Heart right ventricle (tissue), 16 donors: ENCODE data around the gene HES5. TPM values are rescaled to one million over a fixed set of nuclear protein-coding genes. Genes with fewer than 3 reads are reported as not detected.
"Not testable (repeated sequence)": the region's sequence is repeated elsewhere in the genome, so short reads cannot be mapped to it uniquely, and the experiment has no call there.

ENCODE experiments used
- ATAC-seq, 8 donors: fragments of 200-7000 bp; cut with Tn5 transposase; one replicate each; pipeline ENCODE4 v1.9.1; 2020; ENCODE audit warnings: mild to moderate bottlenecking in 8 of 8, moderate library complexity in 8 of 8, moderate number of reproducible peaks in 1 of 8
- DNase-seq, 2 donors: peaks; one replicate each; pipeline ENCODE4 v3.0.0-alpha.2; 2020
- H3K27ac ChIP-seq, 10 donors: fragments of 200-600 bp; sonication (generic) in 2 of 10; one replicate each; pipeline versions ENCODE4 v1.5.0 to v1.8.0; 2020 to 2022; ENCODE audit warnings: mild to moderate bottlenecking in 3 of 10
- H3K27me3 ChIP-seq, 7 donors: fragments of 200-600 bp; one replicate each; pipeline ENCODE4 v1.8.0; 2021 to 2022; ENCODE audit warnings: mild to moderate bottlenecking in 2 of 7
- H3K36me3 ChIP-seq, 9 donors: fragments of 200-600 bp; sonication (generic) in 1 of 9; one replicate each; pipeline versions ENCODE4 v1.5.0 to v1.8.0; 2020 to 2022; ENCODE audit warnings: mild to moderate bottlenecking in 2 of 9
- H3K4me1 ChIP-seq, 9 donors: fragments of 200-600 bp; sonication (generic) in 1 of 9; one replicate each; pipeline versions ENCODE4 v1.5.0 to v1.8.0; 2020 to 2022; ENCODE audit warnings: mild to moderate bottlenecking in 4 of 9
- H3K4me3 ChIP-seq, 10 donors: fragments of 200-600 bp; sonication (generic) in 2 of 10; one replicate each; pipeline versions ENCODE4 v1.5.0 to v1.8.0; 2020 to 2022; ENCODE audit warnings: mild to moderate bottlenecking in 7 of 10, moderate library complexity in 2 of 10
- H3K9me3 ChIP-seq, 11 donors: fragments of 200-600 bp in 10 of 11; sonication (generic) in 2 of 11; one replicate each; pipeline versions ENCODE4 v1.5.0 to v1.8.0; 2013 to 2022; ENCODE audit warnings: mild to moderate bottlenecking in 2 of 11, control low read depth in 1 of 11, moderate library complexity in 1 of 11
- WGBS, 2 donors: extraction: QIAGEN DNeasy Blood & Tissue Kit; methylation state at CpG; one replicate each; pipeline ENCODE4 v1.1.7; 2013; ENCODE audit warnings: inconsistent platforms in 1 of 2; 5-methylcytosine and 5-hydroxymethylcytosine counted together
- intact Hi-C, 10 donors: fragments of 100-400 bp; cut with DNase I; formaldehyde crosslinking; loops; one replicate each; pipeline versions ENCODE4 v1.11.1 to v1.14.2; 2022
- polyA plus RNA-seq, 2 donors: library from polyadenylated mRNA; stranded (reverse); fragments of 200-250 nt; gene quantifications; one replicate each; pipeline ENCODE4 v1.2.3, GENCODE V29; 2013
- total RNA-seq, 10 donors: library from RNA; stranded (reverse); fragmentation: NEBNext Ultra II Directional in 3 of 10; extraction: Animal tissue kit (Norgen Biotek cat#: 25700) in 3 of 10; gene quantifications; one replicate each; pipeline versions ENCODE4 v1.2.1 to v1.2.4, GENCODE V29; 2021 to 2023
- TF ChIP-seq, protein P1 (sequence below), 9 donors: fragments of 200-600 bp; sonication (generic) in 2 of 9; IDR thresholded peaks; one replicate each; pipeline versions ENCODE4 v1.5.0 to v1.8.0; 2021 to 2022; ENCODE audit warnings: antibody characterized with exemption in 9 of 9, mild to moderate bottlenecking in 5 of 9, moderate library complexity in 1 of 9
- donor health status: Arrhythmogenic right ventricular cardiomyopathy.
- donor health status: ischemic (EF 13 %, LVEDD 7.1; RV severe dilation, severe dysfunction).
- donor health status: healthy with polysubstance abuse.
- donor health status: DM: no; HTN: yes; CAD: no.
- donor health status: DM: no; HTN: no; CAD: no.
- donor health status: ischemic (EF 25% LVEDD 6.9; RV normal size, moderate dysfunction).
- donor health status: ischemic (EF 25% LVEDD 5.7; RV mildly dilated, moderate dysfunction).
- donor health status: healthy.
- donor health status: DM: yes; HTN: yes; CAD: no.
- donor health status: Ischemic cardiomyopathy.
- donor health status: ischemic (EF 35%, LVEDD 5.7; RV mildly dilated, moderate dysfunction).
- donor health status: nonischemic (EF 11% LVEDD 7.7; RV severe dilation, severe dysfunction).
- donor health status: DM: yes; HTN: yes; CAD: no.
- donor health status: PGD.
- donor health status: ischemic (EF 29% LVEDD 5.4; RV normal size, mild dysfunction).
- donor health status: nonischemic (EF 23%, LVEDD 6.1; RV moderate dilation, normal function).

HES5 gene
- total and polyA plus RNA-seq, 12 donors = 0.51 to 3.1 (median 1.2) TPM; not detected in 1

DNA sequence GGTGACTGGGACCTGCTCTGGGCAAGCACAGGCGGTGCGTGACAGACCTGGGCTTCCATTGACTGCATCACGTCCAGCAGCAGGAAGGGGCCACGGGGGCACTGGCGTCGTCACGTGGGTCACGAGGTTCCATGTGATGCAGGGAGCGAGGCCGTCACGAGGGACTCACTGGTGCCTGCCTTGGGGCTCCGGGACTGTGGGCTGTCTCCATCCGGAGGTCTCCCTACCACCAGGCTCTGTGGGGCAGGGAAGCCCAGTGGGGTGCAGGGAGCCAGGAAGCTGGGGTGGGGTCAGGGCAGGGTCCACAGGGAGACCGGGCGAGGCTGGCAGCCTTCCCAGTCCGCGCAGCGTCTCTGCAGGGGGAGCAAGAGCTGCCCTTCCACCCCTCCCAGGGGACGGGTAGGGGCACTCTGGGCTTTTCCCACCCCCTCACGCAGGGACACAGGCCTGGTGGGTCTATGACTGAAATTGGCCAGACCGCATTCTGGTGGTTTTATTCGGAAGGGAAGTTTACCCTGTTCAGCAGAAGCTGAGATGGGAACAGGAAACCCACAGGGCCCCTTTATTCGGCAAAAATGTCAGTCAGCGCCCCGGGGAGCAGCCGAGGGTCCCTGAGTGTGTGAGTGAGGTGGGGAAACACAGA, 25.7 kb upstream of the HES5 start:
- DNase-seq (peak; percentile 78 to 82), ATAC-seq (peak; percentile 52 to 72 (median 60))
- TF ChIP-seq, protein P1, sequence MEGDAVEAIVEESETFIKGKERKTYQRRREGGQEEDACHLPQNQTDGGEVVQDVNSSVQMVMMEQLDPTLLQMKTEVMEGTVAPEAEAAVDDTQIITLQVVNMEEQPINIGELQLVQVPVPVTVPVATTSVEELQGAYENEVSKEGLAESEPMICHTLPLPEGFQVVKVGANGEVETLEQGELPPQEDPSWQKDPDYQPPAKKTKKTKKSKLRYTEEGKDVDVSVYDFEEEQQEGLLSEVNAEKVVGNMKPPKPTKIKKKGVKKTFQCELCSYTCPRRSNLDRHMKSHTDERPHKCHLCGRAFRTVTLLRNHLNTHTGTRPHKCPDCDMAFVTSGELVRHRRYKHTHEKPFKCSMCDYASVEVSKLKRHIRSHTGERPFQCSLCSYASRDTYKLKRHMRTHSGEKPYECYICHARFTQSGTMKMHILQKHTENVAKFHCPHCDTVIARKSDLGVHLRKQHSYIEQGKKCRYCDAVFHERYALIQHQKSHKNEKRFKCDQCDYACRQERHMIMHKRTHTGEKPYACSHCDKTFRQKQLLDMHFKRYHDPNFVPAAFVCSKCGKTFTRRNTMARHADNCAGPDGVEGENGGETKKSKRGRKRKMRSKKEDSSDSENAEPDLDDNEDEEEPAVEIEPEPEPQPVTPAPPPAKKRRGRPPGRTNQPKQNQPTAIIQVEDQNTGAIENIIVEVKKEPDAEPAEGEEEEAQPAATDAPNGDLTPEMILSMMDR (IDR thresholded peaks at IDR 0.05) = no peak
- H3K9me3 ChIP-seq = no peaks in the 10 kb centered on the region
- H3K27ac ChIP-seq = peak overlapping the region; percentile 88 to 95 (median 92)
- intact Hi-C loops = no loop called here
- H3K27me3 ChIP-seq = peaks cover 0 to 3% (median 0%) of the 10 kb centered on the region in 7 donors
- 19 to 23% methylated on average over 26 of the region's 26 CpGs for WGBS, 2 donors
- peak overlapping the region; percentile 45 to 81 (median 68) for H3K4me3 ChIP-seq
- peaks cover 0 to 32% (median 0%) of the 10 kb centered on the region in 9 donors for H3K36me3 ChIP-seq
- H3K4me1 ChIP-seq = peaks cover 8 to 45% (median 32%) of the 10 kb centered on the region in 9 donors

DNA sequence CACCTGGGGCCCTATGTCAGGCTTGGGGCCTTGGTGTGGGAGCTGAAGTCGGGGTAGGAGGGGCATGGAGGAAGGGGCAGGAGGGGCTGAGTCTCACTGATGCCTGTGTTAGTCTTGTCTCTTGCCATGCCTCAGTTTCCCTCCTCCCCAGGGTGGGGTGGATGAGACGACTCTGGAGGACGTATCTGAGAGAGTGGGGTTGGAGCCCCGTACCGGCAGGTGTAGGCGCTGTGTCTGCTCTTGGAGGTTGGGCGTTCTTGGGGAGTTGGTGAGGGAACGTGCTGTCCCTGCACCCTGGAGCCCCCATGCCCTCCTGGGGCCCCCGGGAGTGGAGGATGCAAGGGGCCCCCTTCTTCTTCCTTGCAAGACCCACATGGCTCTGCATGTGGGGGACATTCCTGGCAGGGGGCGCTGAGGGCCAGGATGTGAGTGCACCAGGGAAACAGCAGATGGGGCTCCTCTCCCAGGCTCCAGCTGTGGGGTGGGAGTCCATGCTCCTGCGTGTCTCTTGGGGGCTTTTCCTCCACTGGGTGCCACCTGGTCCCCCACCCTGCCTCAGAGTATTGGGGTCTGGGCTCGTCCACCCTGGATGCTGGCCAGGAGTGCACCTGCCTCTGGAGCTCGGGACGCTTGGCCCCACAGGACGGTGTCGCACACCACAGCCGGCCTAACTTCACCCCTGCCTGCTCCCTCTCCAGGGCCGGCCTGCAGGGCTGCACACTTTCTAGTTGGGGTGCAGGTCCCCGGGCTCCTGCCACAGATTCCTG, 24.7 kb upstream of the HES5 start:
- intact Hi-C loops = no loop called here
- DNase-seq = peak in 1 of 2 donors; percentile 55

DNA sequence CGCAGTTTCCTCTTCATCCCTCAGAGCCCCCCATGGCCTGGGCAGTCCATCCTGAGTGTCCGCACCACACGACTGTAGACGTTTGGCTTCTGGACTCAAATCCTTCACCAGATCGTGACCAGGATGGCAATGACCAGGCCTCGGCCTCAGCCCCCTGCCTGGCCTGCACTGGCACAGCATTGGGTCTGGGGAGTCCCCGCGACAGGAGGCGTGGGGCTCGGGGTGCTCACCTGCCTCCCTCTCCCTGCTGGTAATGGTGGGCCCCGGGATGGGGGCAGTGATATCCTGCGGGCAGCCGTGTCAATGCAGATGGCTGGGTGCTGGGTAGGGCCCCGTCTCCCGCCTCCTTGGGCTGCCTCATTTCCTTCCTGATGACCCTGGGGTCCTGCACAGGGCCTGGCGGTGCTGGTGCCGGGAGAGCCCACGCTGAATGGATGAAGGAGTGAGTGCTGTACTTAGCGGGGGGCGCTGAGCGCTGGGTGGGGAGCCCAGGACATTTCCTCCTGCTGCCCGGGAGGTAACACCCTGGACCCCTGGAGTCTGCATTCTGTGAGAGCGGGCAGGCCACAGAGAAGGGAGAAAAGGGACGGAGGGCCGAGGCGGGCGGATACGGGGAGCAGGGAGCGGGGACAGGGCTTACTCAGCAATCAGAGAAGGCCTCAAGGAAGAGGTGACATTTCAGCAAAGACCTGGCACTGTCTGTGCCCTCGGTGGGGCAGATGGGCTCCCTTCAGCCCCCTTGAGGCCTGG, 24.0 kb upstream of the HES5 start:
- no peaks in the 10 kb centered on the region for H3K9me3 ChIP-seq
- H3K4me3 ChIP-seq = no peak overlapping the region
- H3K27me3 ChIP-seq = peaks cover 0 to 3% (median 0%) of the 10 kb centered on the region in 7 donors
- 76 to 79% methylated on average over 23 to 30 of the region's 30 CpGs for WGBS, 2 donors
- DNase-seq (no peak), ATAC-seq (no peak)
- peaks cover 0 to 15% (median 0%) of the 10 kb centered on the region in 9 donors for H3K36me3 ChIP-seq
- peaks cover 11 to 55% (median 41%) of the 10 kb centered on the region in 9 donors for H3K4me1 ChIP-seq
- TF ChIP-seq, protein P1 (IDR thresholded peaks at IDR 0.05) = no peak
- peak overlapping the region in 1 of 10 donors; percentile 9 for H3K27ac ChIP-seq
- intact Hi-C loops = no loop called here

More for the DNA sequence above, 24.7 kb upstream of the HES5 start:
- H3K9me3 ChIP-seq = no peaks in the 10 kb centered on the region
- H3K4me3 ChIP-seq = peak overlapping the region in 6 of 10 donors; percentile 45 to 81 (median 68)
- H3K27me3 ChIP-seq = peaks cover 0 to 3% (median 0%) of the 10 kb centered on the region in 7 donors
- ATAC-seq = peak in 2 of 8 donors; percentile 8 to 12
- H3K36me3 ChIP-seq = peaks cover 0 to 23% (median 0%) of the 10 kb centered on the region in 9 donors
- H3K27ac ChIP-seq = peak overlapping the region in 9 of 10 donors; percentile 91 to 95 (median 93)
- TF ChIP-seq, protein P1 (IDR thresholded peaks at IDR 0.05) = peak in 8 of 9 donors; percentile 17 to 62 (median 54)
- H3K4me1 ChIP-seq = peaks cover 8 to 47% (median 34%) of the 10 kb centered on the region in 9 donors
- 52 to 63% methylated on average over 19 of the region's 19 CpGs for WGBS, 2 donors

DNA sequence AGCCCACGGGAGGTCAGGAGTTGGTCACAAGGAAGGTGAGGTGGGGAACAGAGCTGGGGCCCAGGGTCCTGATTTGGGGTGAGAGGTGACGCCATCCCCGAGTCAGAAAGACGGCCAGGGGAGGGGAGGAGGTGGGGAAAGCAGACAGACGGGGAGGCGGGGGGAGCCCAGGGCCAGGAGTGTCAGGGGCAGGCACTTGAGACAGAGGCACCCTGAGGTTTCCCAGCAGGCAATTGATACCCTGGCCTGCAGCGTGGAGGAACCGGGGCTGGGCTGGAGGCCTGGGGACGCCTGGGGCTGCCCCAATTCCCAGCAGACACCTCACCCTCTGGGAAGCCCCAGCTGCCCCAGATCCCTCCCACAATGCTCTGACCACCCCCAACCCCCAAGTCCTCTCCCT, 23.0 kb upstream of the HES5 start:
- H3K27me3 ChIP-seq, intact Hi-C loops, ATAC-seq, H3K27ac ChIP-seq, H3K9me3 ChIP-seq, H3K36me3 ChIP-seq, DNase-seq, H3K4me3 ChIP-seq: not testable (repeated sequence)
- peaks cover 13 to 56% (median 47%) of the 10 kb centered on the region in 9 donors for H3K4me1 ChIP-seq
- WGBS, 2 donors = 65 to 66% methylated on average over 7 to 9 of the region's 9 CpGs
